ENCODE measurements around the gene FBN3.

FBN3 gene

GRCh38 chr19:8144273-8144995, 5.0 kb downstream of the FBN3 start:
- Histone ChIP-seq H3K18ac (ENCODE audit: low read length) (no peak overlapping the region), H3K4me2 (ENCODE audit: insufficient read depth, low read length, poor library complexity, severe bottlenecking) (no peak overlapping the region), H3K9me3 (replicated peaks in 1 of 2; ENCODE audit: control insufficient read depth in 2 of 2, insufficient read depth in 1 of 2, low read depth in 1 of 2, low read length in 2 of 2) (no peaks in the 10 kb centered on the region), H3K4ac (ENCODE audit: low read length) (no peak overlapping the region), H3K9ac (ENCODE audit: low read depth, low read length, poor library complexity) (no peak overlapping the region), H4K91ac (ENCODE audit: low read depth, low read length, poor library complexity) (no peak overlapping the region), H2BK12ac (ENCODE audit: low read length) (no peak overlapping the region), H2AK5ac (ENCODE audit: low read depth, low read length) (peak overlapping the region; percentile 53), H3K14ac (ENCODE audit: low read length) (no peak overlapping the region), H2AFZ (ENCODE audit: low read length) (no peak overlapping the region), H3K23ac (ENCODE audit: low read depth, low read length, poor library complexity) (no peak overlapping the region), H2BK15ac (ENCODE audit: low read length) (no peak overlapping the region), H3K4me1 (ENCODE audit: control insufficient read depth in 2 of 2, insufficient read depth in 1 of 2, low read depth in 1 of 2, low read length in 2 of 2) (peaks cover 11 to 18% of the 10 kb centered on the region in 2 donors), H2BK120ac (ENCODE audit: low read depth, low read length) (no peak overlapping the region), H3K79me1 (ENCODE audit: low read depth, low read length) (peaks cover 16% of the 10 kb centered on the region), H3K36me3 (replicated peaks in 1 of 2; ENCODE audit: control insufficient read depth in 2 of 2, insufficient read depth in 2 of 2, low read length in 2 of 2) (no peaks in the 10 kb centered on the region), H2BK5ac (ENCODE audit: low read length) (no peak overlapping the region), H3K4me3 (ENCODE audit: low read length in 2 of 2) (no peak overlapping the region), H3K27ac (replicated peaks; ENCODE audit: low read length) (no peak overlapping the region), H4K8ac (ENCODE audit: low read depth, low read length) (no peak overlapping the region), H3K27me3 (ENCODE audit: control insufficient read depth in 3 of 3, insufficient read depth in 3 of 3, low read depth in 1 of 3, low read length in 3 of 3) (no peaks in the 10 kb centered on the region)
- DNase-seq (ENCODE audit: low spot score): no peak
- no CpG with 5 or more reads among the region's 14 CpGs for WGBS, 2 donors (ENCODE audit: extremely low coverage in 2 of 2, insufficient read length in 2 of 2, insufficient replicate concordance in 1 of 2)

DNA sequence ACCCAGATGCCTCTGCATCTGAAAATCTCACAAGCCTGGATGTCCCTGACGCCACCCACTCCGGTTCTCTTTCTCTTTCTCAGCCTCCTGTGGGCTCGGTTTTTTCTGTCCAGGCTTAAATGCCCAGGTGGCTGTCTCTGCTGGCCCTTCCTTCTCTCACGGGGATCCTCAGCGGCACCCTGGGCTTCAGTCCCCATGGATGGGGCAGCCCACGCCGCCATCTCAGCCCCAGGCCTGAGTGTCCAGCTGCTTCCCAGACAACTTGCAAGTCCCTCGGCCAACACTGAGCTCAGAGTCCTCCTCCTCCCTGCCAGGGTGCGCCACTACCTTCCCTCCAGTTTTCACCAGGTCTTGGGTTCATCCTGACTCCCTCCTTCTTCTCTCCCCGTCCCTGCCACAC, 6.4 kb downstream of the FBN3 start:
- H3K27ac ChIP-seq (replicated peaks; ENCODE audit: low read length): no peak overlapping the region

GRCh38 chr19:8142513-8142900, 6.9 kb downstream of the FBN3 start:
- Histone ChIP-seq H3K4ac (ENCODE audit: low read length) (no peak overlapping the region), H3K18ac (ENCODE audit: low read length) (no peak overlapping the region), H4K91ac (ENCODE audit: low read depth, low read length, poor library complexity) (no peak overlapping the region), H3K14ac (ENCODE audit: low read length) (no peak overlapping the region), H2BK12ac (ENCODE audit: low read length) (no peak overlapping the region), H3K36me3 (replicated peaks in 1 of 2; ENCODE audit: control insufficient read depth in 2 of 2, insufficient read depth in 2 of 2, low read length in 2 of 2) (peaks cover 0 to 3% of the 10 kb centered on the region in 2 donors), H3K4me3 (ENCODE audit: low read length in 2 of 2) (no peak overlapping the region), H3K27ac (replicated peaks; ENCODE audit: low read length) (no peak overlapping the region), H3K23ac (ENCODE audit: low read depth, low read length, poor library complexity) (no peak overlapping the region), H2AFZ (ENCODE audit: low read length) (no peak overlapping the region), H4K8ac (ENCODE audit: low read depth, low read length) (no peak overlapping the region), H2AK5ac (ENCODE audit: low read depth, low read length) (peak overlapping the region; percentile 46), H3K27me3 (ENCODE audit: control insufficient read depth in 3 of 3, insufficient read depth in 3 of 3, low read depth in 1 of 3, low read length in 3 of 3) (no peaks in the 10 kb centered on the region), H3K9me3 (replicated peaks in 1 of 2; ENCODE audit: control insufficient read depth in 2 of 2, insufficient read depth in 1 of 2, low read depth in 1 of 2, low read length in 2 of 2) (no peaks in the 10 kb centered on the region), H3K9ac (ENCODE audit: low read depth, low read length, poor library complexity) (no peak overlapping the region), H2BK15ac (ENCODE audit: low read length) (no peak overlapping the region), H2BK5ac (ENCODE audit: low read length) (no peak overlapping the region), H3K4me2 (ENCODE audit: insufficient read depth, low read length, poor library complexity, severe bottlenecking) (no peak overlapping the region), H3K4me1 (ENCODE audit: control insufficient read depth in 2 of 2, insufficient read depth in 1 of 2, low read depth in 1 of 2, low read length in 2 of 2) (peaks cover 8 to 11% of the 10 kb centered on the region in 2 donors), H2BK120ac (ENCODE audit: low read depth, low read length) (no peak overlapping the region), H3K79me1 (ENCODE audit: low read depth, low read length) (peaks cover 9% of the 10 kb centered on the region)
- no peak for DNase-seq (ENCODE audit: low spot score)
- no CpG with 5 or more reads among the region's 6 CpGs for WGBS, 2 donors (ENCODE audit: extremely low coverage in 2 of 2, insufficient read length in 2 of 2, insufficient replicate concordance in 1 of 2)

More for the DNA sequence above, 6.4 kb downstream of the FBN3 start:
- no peak overlapping the region for H3K4me3 ChIP-seq (ENCODE audit: low read length in 2 of 2)
- H4K8ac ChIP-seq (ENCODE audit: low read depth, low read length): no peak overlapping the region
- H3K23ac ChIP-seq (ENCODE audit: low read depth, low read length, poor library complexity): no peak overlapping the region
- H2BK5ac ChIP-seq (ENCODE audit: low read length): peak overlapping the region; percentile 66
- H3K27me3 ChIP-seq (ENCODE audit: control insufficient read depth in 3 of 3, insufficient read depth in 3 of 3, low read depth in 1 of 3, low read length in 3 of 3): no peaks in the 10 kb centered on the region
- H2AK5ac ChIP-seq (ENCODE audit: low read depth, low read length): peak overlapping the region; percentile 75
- WGBS, 2 donors (ENCODE audit: extremely low coverage in 2 of 2, insufficient read length in 2 of 2, insufficient replicate concordance in 1 of 2): no CpG with 5 or more reads among the region's 10 CpGs
- H2AFZ ChIP-seq (ENCODE audit: low read length): peak overlapping the region; percentile 54
- no peak overlapping the region for H4K91ac ChIP-seq (ENCODE audit: low read depth, low read length, poor library complexity)
- peak overlapping the region; percentile 89 for H2BK15ac ChIP-seq (ENCODE audit: low read length)
- no peak overlapping the region for H2BK12ac ChIP-seq (ENCODE audit: low read length)
- DNase-seq (ENCODE audit: low spot score): no peak
- peak overlapping the region; percentile 11 for H3K4me2 ChIP-seq (ENCODE audit: insufficient read depth, low read length, poor library complexity, severe bottlenecking)
- H3K4me1 ChIP-seq (ENCODE audit: control insufficient read depth in 2 of 2, insufficient read depth in 1 of 2, low read depth in 1 of 2, low read length in 2 of 2): peaks cover 11 to 13% of the 10 kb centered on the region in 2 donors
- H3K4ac ChIP-seq (ENCODE audit: low read length): no peak overlapping the region
- H3K36me3 ChIP-seq (replicated peaks in 1 of 2; ENCODE audit: control insufficient read depth in 2 of 2, insufficient read depth in 2 of 2, low read length in 2 of 2): no peaks in the 10 kb centered on the region
- H3K14ac ChIP-seq (ENCODE audit: low read length): peak overlapping the region; percentile 47
- H2BK120ac ChIP-seq (ENCODE audit: low read depth, low read length): no peak overlapping the region
- H3K9me3 ChIP-seq (replicated peaks in 1 of 2; ENCODE audit: control insufficient read depth in 2 of 2, insufficient read depth in 1 of 2, low read depth in 1 of 2, low read length in 2 of 2): no peaks in the 10 kb centered on the region
- H3K18ac ChIP-seq (ENCODE audit: low read length): peak overlapping the region; percentile 89
- H3K79me1 ChIP-seq (ENCODE audit: low read depth, low read length): peaks cover 13% of the 10 kb centered on the region
- H3K9ac ChIP-seq (ENCODE audit: low read depth, low read length, poor library complexity): no peak overlapping the region

DNA sequence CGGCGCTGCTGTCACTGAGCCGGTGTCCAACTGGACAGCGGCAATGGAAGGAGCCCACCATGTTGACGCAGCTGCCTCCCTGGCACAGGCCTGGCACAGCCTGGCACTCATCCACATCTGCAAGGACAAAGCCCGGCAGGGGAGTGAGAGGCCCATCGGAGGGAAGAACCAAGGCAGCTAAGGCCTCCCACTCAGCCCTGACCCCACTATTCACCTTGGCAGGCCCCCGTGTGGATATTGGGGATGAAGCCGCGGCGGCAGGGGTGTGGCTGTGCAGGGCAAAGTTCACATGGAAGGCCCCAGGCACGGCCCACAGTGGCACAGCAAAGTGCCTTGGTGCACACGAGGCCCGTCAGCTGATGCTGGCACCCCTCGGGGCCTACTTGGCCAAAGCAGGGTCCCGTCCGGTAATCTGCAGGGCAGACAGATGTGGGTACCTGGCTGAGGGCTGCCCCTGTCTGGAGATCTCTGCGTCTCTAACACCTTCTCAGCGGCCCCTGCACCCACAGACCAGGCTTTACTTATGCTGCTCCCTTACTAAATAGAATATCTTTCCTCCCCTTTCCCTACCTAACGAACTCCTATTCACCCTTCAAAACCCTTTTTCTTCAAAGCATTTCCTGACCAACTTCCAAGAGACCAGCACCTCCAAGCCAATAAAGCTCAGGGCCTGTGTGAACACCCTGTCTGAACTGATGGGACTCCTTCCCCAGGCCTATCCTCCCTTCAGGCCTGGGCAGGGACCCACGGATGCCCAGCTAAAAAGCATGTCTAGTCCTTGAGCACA, 7.5 kb downstream of the FBN3 start:
- 100% methylated on average over 1 of the region's 21 CpGs for WGBS, 2 donors (ENCODE audit: extremely low coverage in 2 of 2, insufficient read length in 2 of 2, insufficient replicate concordance in 1 of 2)
- Histone ChIP-seq H4K91ac (ENCODE audit: low read depth, low read length, poor library complexity) (peak overlapping the region; percentile 6), H3K9ac (ENCODE audit: low read depth, low read length, poor library complexity) (no peak overlapping the region), H3K4me3 (ENCODE audit: low read length in 2 of 2) (no peak overlapping the region), H3K23ac (ENCODE audit: low read depth, low read length, poor library complexity) (peak overlapping the region; percentile 18), H3K4ac (ENCODE audit: low read length) (no peak overlapping the region), H2BK5ac (ENCODE audit: low read length) (no peak overlapping the region), H2BK120ac (ENCODE audit: low read depth, low read length) (no peak overlapping the region), H3K27ac (replicated peaks; ENCODE audit: low read length) (peak overlapping the region; percentile 22), H3K18ac (ENCODE audit: low read length) (no peak overlapping the region), H3K4me2 (ENCODE audit: insufficient read depth, low read length, poor library complexity, severe bottlenecking) (no peak overlapping the region), H2AK5ac (ENCODE audit: low read depth, low read length) (peak overlapping the region; percentile 46), H3K27me3 (ENCODE audit: control insufficient read depth in 3 of 3, insufficient read depth in 3 of 3, low read depth in 1 of 3, low read length in 3 of 3) (no peaks in the 10 kb centered on the region), H3K14ac (ENCODE audit: low read length) (no peak overlapping the region), H2BK15ac (ENCODE audit: low read length) (no peak overlapping the region), H2AFZ (ENCODE audit: low read length) (no peak overlapping the region), H3K36me3 (replicated peaks in 1 of 2; ENCODE audit: control insufficient read depth in 2 of 2, insufficient read depth in 2 of 2, low read length in 2 of 2) (peaks cover 0 to 5% of the 10 kb centered on the region in 2 donors), H4K8ac (ENCODE audit: low read depth, low read length) (no peak overlapping the region), H2BK12ac (ENCODE audit: low read length) (peak overlapping the region; percentile 75), H3K4me1 (ENCODE audit: control insufficient read depth in 2 of 2, insufficient read depth in 1 of 2, low read depth in 1 of 2, low read length in 2 of 2) (peaks cover 8 to 11% of the 10 kb centered on the region in 2 donors), H3K79me1 (ENCODE audit: low read depth, low read length) (peaks cover 9% of the 10 kb centered on the region), H3K9me3 (replicated peaks in 1 of 2; ENCODE audit: control insufficient read depth in 2 of 2, insufficient read depth in 1 of 2, low read depth in 1 of 2, low read length in 2 of 2) (no peaks in the 10 kb centered on the region)
- DNase-seq (ENCODE audit: low spot score): no peak

All from neuronal stem cell (in vitro differentiated cells).